ENCODE results near the gene PSMD14. TPM values are rescaled to one million over a fixed set of nuclear protein-coding genes. Genes with fewer than 3 reads are reported as not detected.
"Not testable (repeated sequence)": the region's sequence is repeated elsewhere in the genome, so short reads cannot be mapped to it uniquely, and the experiment has no call there.

Gene PSMD14
- 36.0 TPM for total RNA-seq

DNA sequence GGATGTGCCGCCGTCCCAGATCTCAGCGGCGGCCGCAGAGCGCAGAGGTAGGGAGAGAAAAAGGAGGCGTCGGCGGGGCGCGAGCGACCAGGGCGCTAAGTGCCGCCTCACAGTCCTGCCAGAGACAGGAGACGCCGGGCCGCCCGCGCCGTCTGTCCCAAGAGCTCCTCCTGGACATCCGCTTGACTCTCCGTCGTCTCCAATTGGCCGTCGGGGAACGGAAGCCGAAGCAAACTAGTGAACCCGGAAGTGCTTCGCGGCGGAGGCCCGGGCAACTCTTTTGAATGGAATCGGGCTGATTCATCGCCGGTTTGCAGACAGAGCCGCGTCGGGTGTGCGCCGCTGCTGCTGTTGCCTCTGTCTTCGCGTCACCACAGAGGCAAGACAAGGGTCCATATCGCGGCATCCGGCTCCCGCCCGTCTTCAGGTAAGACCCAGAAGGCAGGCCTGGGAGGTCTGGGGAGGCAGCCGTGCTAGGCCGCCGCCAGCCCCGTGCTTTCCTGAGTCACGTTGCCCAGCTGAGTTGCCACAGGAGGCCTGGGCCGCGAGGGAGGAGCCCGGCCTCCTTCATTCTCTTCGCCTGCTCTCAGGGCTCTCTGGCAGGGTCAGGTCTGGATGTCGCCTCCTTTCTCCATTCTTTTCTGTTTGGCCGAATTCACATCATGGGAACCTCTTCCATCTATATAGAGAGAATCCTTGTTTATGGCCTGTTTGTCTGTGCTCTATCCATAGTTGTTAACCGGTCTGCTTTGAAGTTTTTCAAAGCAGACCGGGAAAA is at the start of gene PSMD14:
Gene PSMD14 (plus strand): TSS at position 248 of the 778 bp plus-strand sequence. CDS start 10,401 bp downstream, outside the sequence.
- Histone ChIP-seq H3K9me3 (ENCODE audit: control insufficient read depth in 3 of 3, low read length in 3 of 3) (peaks cover 0 to 7% (median 0%) of the 10 kb centered on the region in 3 donors), H3K27ac (ENCODE audit: low read depth, low read length) (peak within 1 kb of the TSS; percentile 79), H3K36me3 (ENCODE audit: control insufficient read depth in 3 of 3, insufficient read depth in 3 of 3, low read length in 3 of 3) (no peaks in the 10 kb centered on the region), H3K9ac (ENCODE audit: low read depth in 1 of 3, low read length in 3 of 3) (peak within 1 kb of the TSS; percentile 69 to 90 (median 89)), H3K27me3 (ENCODE audit: control insufficient read depth in 3 of 3, insufficient read depth in 3 of 3, low read length in 3 of 3) (no peaks in the 10 kb centered on the region), H3K4me1 (ENCODE audit: control insufficient read depth in 3 of 3, insufficient read depth in 3 of 3, low read length in 3 of 3) (peaks cover 6 to 7% (median 7%) of the 10 kb centered on the region in 3 donors), H3K4me3 (ENCODE audit: low read length in 3 of 3) (peak within 1 kb of the TSS; percentile 89 to 96 (median 95))

DNA sequence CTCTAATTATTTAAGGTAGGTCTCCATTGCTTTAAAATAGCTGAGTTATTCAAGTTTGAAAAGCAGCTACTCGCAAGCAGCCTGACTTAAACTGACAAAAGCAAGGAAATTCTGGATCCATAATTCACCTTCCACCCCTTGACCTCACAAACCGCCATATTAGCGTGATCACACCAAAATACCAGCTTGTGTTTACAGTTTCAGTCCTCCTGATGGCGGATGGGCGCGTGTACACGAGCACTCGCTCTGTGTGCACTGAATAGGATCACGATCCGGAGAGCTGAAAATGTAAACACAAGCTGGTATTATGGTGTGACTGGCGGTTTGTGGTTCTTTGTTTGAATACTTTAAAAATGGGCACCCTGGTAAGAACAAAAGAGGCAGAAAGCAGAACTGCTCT is 42.4 kb upstream of the PSMD14 start:
- Histone ChIP-seq H3K9me3 (ENCODE audit: control insufficient read depth in 3 of 3, low read length in 3 of 3) (no peaks in the 10 kb centered on the region), H3K4me3 (ENCODE audit: low read length in 3 of 3) (no peak overlapping the region), H3K4me1 (ENCODE audit: control insufficient read depth in 3 of 3, insufficient read depth in 3 of 3, low read length in 3 of 3) (no peaks in the 10 kb centered on the region), H3K36me3 (ENCODE audit: control insufficient read depth in 3 of 3, insufficient read depth in 3 of 3, low read length in 3 of 3) (no peaks in the 10 kb centered on the region), H3K27me3 (ENCODE audit: control insufficient read depth in 3 of 3, insufficient read depth in 3 of 3, low read length in 3 of 3) (no peaks in the 10 kb centered on the region), H3K9ac (ENCODE audit: low read depth in 1 of 3, low read length in 3 of 3) (no peak overlapping the region), H3K27ac (ENCODE audit: low read depth, low read length) (no peak overlapping the region)

- Histone ChIP-seq H3K27ac (ENCODE audit: low read depth, low read length) (no peak overlapping the region), H3K9me3 (ENCODE audit: control insufficient read depth in 3 of 3, low read length in 3 of 3) (no peaks in the 10 kb centered on the region), H3K9ac (ENCODE audit: low read depth in 1 of 3, low read length in 3 of 3) (peak overlapping the region in 1 of 3 donors; percentile 27), H3K4me1 (ENCODE audit: control insufficient read depth in 3 of 3, insufficient read depth in 3 of 3, low read length in 3 of 3) (no peaks in the 10 kb centered on the region), H3K27me3 (ENCODE audit: control insufficient read depth in 3 of 3, insufficient read depth in 3 of 3, low read length in 3 of 3) (no peaks in the 10 kb centered on the region), H3K36me3 (ENCODE audit: control insufficient read depth in 3 of 3, insufficient read depth in 3 of 3, low read length in 3 of 3) (no peaks in the 10 kb centered on the region), H3K4me3 (ENCODE audit: low read length in 3 of 3) (no peak overlapping the region)
These were observed 39.1 kb upstream of the PSMD14 start for GRCh38 chr2:161269111-161269510.

DNA sequence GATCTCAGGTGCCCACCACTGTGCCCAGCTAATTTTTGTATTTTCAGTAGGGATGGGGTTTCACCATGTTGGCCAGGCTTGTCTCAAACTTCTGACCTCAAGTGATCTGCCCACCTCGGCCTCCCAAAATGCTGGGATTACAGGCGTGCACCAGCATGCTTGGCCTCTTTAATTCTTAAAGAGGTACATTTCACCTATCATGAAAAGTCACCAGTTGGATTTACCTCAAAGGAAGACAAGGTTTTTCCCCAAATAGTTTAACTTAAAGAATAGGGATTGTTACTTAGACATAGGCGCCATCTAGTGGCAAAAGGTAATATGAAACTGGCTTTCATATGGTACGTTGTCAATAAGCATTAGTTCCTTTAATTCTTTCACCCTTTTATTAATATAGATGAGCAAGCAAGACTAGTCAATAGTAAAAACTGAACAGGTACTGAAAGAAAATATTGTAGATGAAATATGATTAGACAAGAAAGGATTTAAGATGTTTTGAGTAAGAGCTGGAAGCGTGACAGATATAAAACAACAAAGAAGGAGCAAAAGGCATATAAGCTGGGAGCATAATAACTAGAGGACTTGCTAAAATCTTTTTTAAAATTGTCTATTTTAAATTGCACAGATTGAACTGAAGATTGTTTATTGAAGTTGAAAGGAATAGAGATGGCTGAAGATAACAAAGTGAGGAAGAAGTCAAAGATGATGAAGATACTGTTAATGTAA is 35.0 kb upstream of the PSMD14 start:
- Histone ChIP-seq H3K36me3 (ENCODE audit: control insufficient read depth in 3 of 3, insufficient read depth in 3 of 3, low read length in 3 of 3) (no peaks in the 10 kb centered on the region), H3K27me3 (ENCODE audit: control insufficient read depth in 3 of 3, insufficient read depth in 3 of 3, low read length in 3 of 3) (no peaks in the 10 kb centered on the region), H3K9me3 (ENCODE audit: control insufficient read depth in 3 of 3, low read length in 3 of 3) (no peaks in the 10 kb centered on the region), H3K27ac (ENCODE audit: low read depth, low read length) (no peak overlapping the region), H3K9ac (ENCODE audit: low read depth in 1 of 3, low read length in 3 of 3) (no peak overlapping the region), H3K4me1 (ENCODE audit: control insufficient read depth in 3 of 3, insufficient read depth in 3 of 3, low read length in 3 of 3) (no peaks in the 10 kb centered on the region), H3K4me3 (ENCODE audit: low read length in 3 of 3) (no peak overlapping the region)

GRCh38 chr2:161278564-161279229 is 29.5 kb upstream of the PSMD14 start:
- not testable (repeated sequence) for H3K9ac ChIP-seq (ENCODE audit: low read depth in 1 of 3, low read length in 3 of 3); H3K4me1 ChIP-seq (ENCODE audit: control insufficient read depth in 3 of 3, insufficient read depth in 3 of 3, low read length in 3 of 3); H3K27ac ChIP-seq (ENCODE audit: low read depth, low read length); H3K4me3 ChIP-seq (ENCODE audit: low read length in 3 of 3); H3K36me3 ChIP-seq (ENCODE audit: control insufficient read depth in 3 of 3, insufficient read depth in 3 of 3, low read length in 3 of 3); H3K27me3 ChIP-seq (ENCODE audit: control insufficient read depth in 3 of 3, insufficient read depth in 3 of 3, low read length in 3 of 3); H3K9me3 ChIP-seq (ENCODE audit: control insufficient read depth in 3 of 3, low read length in 3 of 3)

DNA sequence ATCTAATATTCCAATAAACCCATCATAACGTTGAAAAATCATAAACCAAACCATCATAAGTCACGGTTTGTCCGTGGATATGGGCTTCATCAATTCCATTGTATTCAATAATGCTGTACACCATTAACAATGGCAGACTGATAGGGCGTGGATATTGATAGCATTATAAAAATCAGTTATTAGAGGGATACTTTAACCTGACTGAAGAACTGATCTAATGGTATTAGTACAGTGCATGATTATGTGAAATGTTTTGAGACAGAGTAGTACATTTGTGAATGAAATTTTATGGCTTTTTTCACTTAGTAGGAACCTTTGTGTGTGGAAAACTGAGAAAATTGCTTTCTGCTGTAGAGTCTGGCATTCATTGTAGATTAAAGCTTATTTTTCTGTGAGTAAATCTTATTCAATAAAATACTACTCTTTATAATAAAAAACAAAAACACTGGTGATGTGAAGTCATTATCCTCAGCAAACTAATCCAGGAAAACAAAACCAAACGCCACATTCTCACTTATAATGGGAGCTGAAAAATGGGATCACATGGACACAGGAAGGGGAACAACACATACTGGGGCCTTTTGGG is 28.9 kb upstream of the PSMD14 start:
- not testable (repeated sequence) for H3K27ac ChIP-seq (ENCODE audit: low read depth, low read length); H3K4me3 ChIP-seq (ENCODE audit: low read length in 3 of 3); H3K9me3 ChIP-seq (ENCODE audit: control insufficient read depth in 3 of 3, low read length in 3 of 3); H3K36me3 ChIP-seq (ENCODE audit: control insufficient read depth in 3 of 3, insufficient read depth in 3 of 3, low read length in 3 of 3); H3K27me3 ChIP-seq (ENCODE audit: control insufficient read depth in 3 of 3, insufficient read depth in 3 of 3, low read length in 3 of 3); H3K9ac ChIP-seq (ENCODE audit: low read depth in 1 of 3, low read length in 3 of 3); H3K4me1 ChIP-seq (ENCODE audit: control insufficient read depth in 3 of 3, insufficient read depth in 3 of 3, low read length in 3 of 3)

GRCh38 chr2:161280906-161281323 is 27.3 kb upstream of the PSMD14 start:
- H3K9me3 ChIP-seq (ENCODE audit: control insufficient read depth in 3 of 3, low read length in 3 of 3); H3K36me3 ChIP-seq (ENCODE audit: control insufficient read depth in 3 of 3, insufficient read depth in 3 of 3, low read length in 3 of 3); H3K4me1 ChIP-seq (ENCODE audit: control insufficient read depth in 3 of 3, insufficient read depth in 3 of 3, low read length in 3 of 3); H3K27me3 ChIP-seq (ENCODE audit: control insufficient read depth in 3 of 3, insufficient read depth in 3 of 3, low read length in 3 of 3); H3K9ac ChIP-seq (ENCODE audit: low read depth in 1 of 3, low read length in 3 of 3); H3K4me3 ChIP-seq (ENCODE audit: low read length in 3 of 3); H3K27ac ChIP-seq (ENCODE audit: low read depth, low read length): not testable (repeated sequence)

GRCh38 chr2:161281615-161282310 is 26.5 kb upstream of the PSMD14 start:
- not testable (repeated sequence) for H3K27me3 ChIP-seq (ENCODE audit: control insufficient read depth in 3 of 3, insufficient read depth in 3 of 3, low read length in 3 of 3); H3K9me3 ChIP-seq (ENCODE audit: control insufficient read depth in 3 of 3, low read length in 3 of 3); H3K36me3 ChIP-seq (ENCODE audit: control insufficient read depth in 3 of 3, insufficient read depth in 3 of 3, low read length in 3 of 3); H3K27ac ChIP-seq (ENCODE audit: low read depth, low read length); H3K9ac ChIP-seq (ENCODE audit: low read depth in 1 of 3, low read length in 3 of 3); H3K4me3 ChIP-seq (ENCODE audit: low read length in 3 of 3); H3K4me1 ChIP-seq (ENCODE audit: control insufficient read depth in 3 of 3, insufficient read depth in 3 of 3, low read length in 3 of 3)

DNA sequence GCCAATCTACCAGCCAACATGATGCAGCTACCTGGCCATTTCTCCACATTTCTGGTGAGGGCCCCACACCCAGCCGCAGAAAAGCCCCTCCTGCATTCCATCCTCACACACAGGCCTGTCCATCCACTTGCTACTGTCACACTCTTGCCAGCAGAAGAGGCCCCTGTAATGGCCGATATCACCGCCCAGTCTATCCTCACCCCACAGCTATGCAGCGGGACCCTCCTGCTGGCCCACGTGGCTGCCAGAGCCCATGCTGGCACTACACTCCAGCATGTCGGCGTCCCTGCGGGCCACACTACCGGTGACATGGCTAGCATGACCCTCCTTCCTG is 25.9 kb upstream of the PSMD14 start:
- not testable (repeated sequence) for H3K9me3 ChIP-seq (ENCODE audit: control insufficient read depth in 3 of 3, low read length in 3 of 3)

More for the DNA sequence above, 25.9 kb upstream of the PSMD14 start:
- not testable (repeated sequence) for H3K4me3 ChIP-seq (ENCODE audit: low read length in 3 of 3); H3K36me3 ChIP-seq (ENCODE audit: control insufficient read depth in 3 of 3, insufficient read depth in 3 of 3, low read length in 3 of 3); H3K4me1 ChIP-seq (ENCODE audit: control insufficient read depth in 3 of 3, insufficient read depth in 3 of 3, low read length in 3 of 3); H3K9ac ChIP-seq (ENCODE audit: low read depth in 1 of 3, low read length in 3 of 3); H3K27me3 ChIP-seq (ENCODE audit: control insufficient read depth in 3 of 3, insufficient read depth in 3 of 3, low read length in 3 of 3); H3K27ac ChIP-seq (ENCODE audit: low read depth, low read length)
